WERI-Rb-1 (cell line): Measurements from ENCODE around the gene CYP8B1.
A peak's percentile ranks its signal among the peaks of the same experiment; 100 is the strongest.

Experiments
- DNase-seq: peaks from one replicate; pipeline ENCODE4 v3.0.0-alpha.2; 2020
- H3K27ac ChIP-seq: fragments of 250-450 bp; sonication (Bioruptor Pico); 2 replicates; pipeline ENCODE4 v1.5.1; 2020; ENCODE audit warnings: mild to moderate bottlenecking, moderate library complexity
- H3K27me3 ChIP-seq: fragments of 250-450 bp; sonication (Bioruptor Pico); 2 replicates; pipeline ENCODE4 v1.5.1; 2021; ENCODE audit warnings: mild to moderate bottlenecking, low read depth, moderate library complexity; ENCODE audit not compliant: insufficient read depth, severe bottlenecking
- H3K36me3 ChIP-seq: fragments of 250-450 bp; sonication (Bioruptor Pico); 2 replicates; pipeline ENCODE4 v1.5.1; 2020; ENCODE audit warnings: mild to moderate bottlenecking, moderate library complexity
- H3K4me3 ChIP-seq: 2 replicates; pipeline ENCODE4 v1.5.1; 2011; ENCODE audit warnings: low read depth, mild to moderate bottlenecking, control low read depth, low read length
- H3K9me3 ChIP-seq: fragments of 250-450 bp; sonication (Bioruptor Pico); 2 replicates; pipeline ENCODE4 v1.5.1; 2021; ENCODE audit warnings: mild to moderate bottlenecking, moderate library complexity; ENCODE audit not compliant: severe bottlenecking
- CTCF ChIP-seq: IDR thresholded peaks from 2 replicates; pipeline ENCODE4 v1.5.1; 2011; ENCODE audit warnings: low read depth, mild to moderate bottlenecking, control low read depth, inconsistent platforms, low read length

CYP8B1 gene

GRCh38 chr3:42843713-42844411, 31.8 kb downstream of the CYP8B1 start:
- Histone ChIP-seq H3K27me3 (no peaks in the 10 kb centered on the region), H3K36me3 (no peaks in the 10 kb centered on the region), H3K4me3 (no peak overlapping the region), H3K9me3 (no peaks in the 10 kb centered on the region), H3K27ac (no peak overlapping the region)
- no peak for DNase-seq
- no peak for TF ChIP-seq CTCF

- Histone ChIP-seq H3K4me3 (no peak overlapping the region), H3K9me3 (no peaks in the 10 kb centered on the region), H3K27ac (no peak overlapping the region), H3K27me3 (no peaks in the 10 kb centered on the region), H3K36me3 (no peaks in the 10 kb centered on the region)
- DNase-seq, result no peak
- TF ChIP-seq CTCF, result no peak
These were observed 34.3 kb downstream of the CYP8B1 start for GRCh38 chr3:42841332-42841731.

DNA sequence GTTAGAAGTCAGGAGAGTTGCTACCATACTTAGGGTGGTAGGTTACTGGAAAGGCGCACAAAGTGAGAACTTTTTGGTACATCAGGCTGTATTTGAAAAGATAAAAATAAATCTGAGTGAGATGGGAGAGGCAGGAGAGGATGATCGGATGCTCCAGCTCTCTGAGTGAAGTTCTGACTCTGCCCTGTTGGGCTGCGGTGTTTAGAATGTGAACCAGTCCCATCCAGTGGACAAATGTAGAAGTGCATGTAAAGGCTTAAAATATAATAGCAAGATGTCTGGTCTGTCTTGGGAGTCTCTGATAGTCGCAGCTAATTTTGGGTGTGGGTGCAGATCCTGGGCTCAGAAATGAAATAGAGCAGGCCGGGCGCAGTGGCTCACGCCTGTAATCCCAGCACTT, 36.1 kb downstream of the CYP8B1 start:
- Histone ChIP-seq H3K36me3 (no peaks in the 10 kb centered on the region), H3K27me3 (no peaks in the 10 kb centered on the region), H3K4me3 (no peak overlapping the region), H3K27ac (no peak overlapping the region), H3K9me3 (no peaks in the 10 kb centered on the region)
- DNase-seq, result peak; percentile 51
- peak; percentile 65 for TF ChIP-seq CTCF

GRCh38 chr3:42838571-42838970, 37.1 kb downstream of the CYP8B1 start:
- TF ChIP-seq CTCF, result no peak
- H3K36me3 ChIP-seq, result no peaks in the 10 kb centered on the region
- H3K4me3 ChIP-seq, result no peak overlapping the region
- no peaks in the 10 kb centered on the region for H3K9me3 ChIP-seq
- no peak overlapping the region for H3K27ac ChIP-seq
- H3K27me3 ChIP-seq, result no peaks in the 10 kb centered on the region
- no peak for DNase-seq

- Histone ChIP-seq H3K27me3 (no peaks in the 10 kb centered on the region), H3K4me3 (no peak overlapping the region), H3K9me3 (no peaks in the 10 kb centered on the region), H3K36me3 (no peaks in the 10 kb centered on the region), H3K27ac (no peak overlapping the region)
- DNase-seq, result no peak
- no peak for TF ChIP-seq CTCF
These were observed 39.2 kb downstream of the CYP8B1 start for GRCh38 chr3:42836150-42837123.
